Neural crest cell (in vitro differentiated cells): ENCODE measurements around the gene LGR6. TPM values are rescaled to one million over a fixed set of nuclear protein-coding genes. Genes with fewer than 3 reads are reported as not detected.

Source experiments
- DNase-seq: peaks from one replicate; pipeline ENCODE4 v3.0.0; 2021; ENCODE audit warnings: low read depth, mixed read lengths, low spot score
- H3K27ac Mint-ChIP-seq: one replicate; pipeline ENCODE4 v1.8.0; 2021; ENCODE audit warnings: mild to moderate bottlenecking, mixed read lengths; ENCODE audit not compliant: unreplicated experiment
- H3K27me3 Mint-ChIP-seq: 2 replicates; pipeline ENCODE4 v1.8.0; 2021; ENCODE audit warnings: low read depth, mild to moderate bottlenecking, mixed read lengths
- H3K36me3 Mint-ChIP-seq: 2 replicates; pipeline ENCODE4 v1.8.0; 2021; ENCODE audit warnings: low read depth, mild to moderate bottlenecking, mixed read lengths
- H3K4me1 Mint-ChIP-seq: 2 replicates; pipeline ENCODE4 v1.8.0; 2021; ENCODE audit warnings: mixed read lengths
- H3K4me3 Mint-ChIP-seq: one replicate; pipeline ENCODE4 v1.8.0; 2021; ENCODE audit warnings: mild to moderate bottlenecking, mixed read lengths
- H3K9me3 Mint-ChIP-seq: 2 replicates; pipeline ENCODE4 v1.8.0; 2021; ENCODE audit warnings: mixed read lengths
- CTCF ChIP-seq: fragments of 200-600 bp; sonication (generic); conservative IDR thresholded peaks from 2 replicates; pipeline ENCODE4 v1.5.0; 2021; ENCODE audit warnings: antibody characterized with exemption, mild to moderate bottlenecking
- total RNA-seq: library from RNA; stranded (reverse); gene quantifications from 2 replicates; pipeline ENCODE4 v1.2.1, GENCODE V29; 2021

LGR6 gene
- total RNA-seq, 1 donor from 2014 or later, result 0.16 TPM

DNA sequence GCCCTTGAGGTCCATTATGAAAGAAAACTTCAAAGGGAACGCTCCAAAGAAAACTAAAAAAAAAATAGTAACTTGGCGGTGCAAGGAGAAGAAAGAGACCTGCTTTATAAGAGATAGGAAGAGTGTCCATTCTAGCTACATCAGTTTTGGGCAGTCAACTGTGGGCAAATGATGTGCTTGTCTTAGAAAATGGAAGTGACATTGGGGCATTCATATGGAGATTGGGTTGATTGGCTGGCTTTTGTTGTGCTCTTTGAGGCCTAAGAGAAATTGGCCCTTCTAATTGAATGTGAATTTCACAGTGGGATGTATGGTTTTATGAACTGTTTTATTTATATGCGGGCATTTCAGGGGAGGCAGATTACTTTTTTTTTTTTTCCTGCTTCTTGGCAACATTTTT lies 168.1 kb downstream of the LGR6 start:
- Mint-ChIP-seq H3K4me3 (no peak overlapping the region), H3K27me3 (no peaks in the 10 kb centered on the region), H3K9me3 (peaks cover 3% of the 10 kb centered on the region), H3K36me3 (no peaks in the 10 kb centered on the region), H3K4me1 (peaks cover 16% of the 10 kb centered on the region), H3K27ac (no peak overlapping the region)
- DNase-seq, result no peak
- TF ChIP-seq CTCF, result no peak

DNA sequence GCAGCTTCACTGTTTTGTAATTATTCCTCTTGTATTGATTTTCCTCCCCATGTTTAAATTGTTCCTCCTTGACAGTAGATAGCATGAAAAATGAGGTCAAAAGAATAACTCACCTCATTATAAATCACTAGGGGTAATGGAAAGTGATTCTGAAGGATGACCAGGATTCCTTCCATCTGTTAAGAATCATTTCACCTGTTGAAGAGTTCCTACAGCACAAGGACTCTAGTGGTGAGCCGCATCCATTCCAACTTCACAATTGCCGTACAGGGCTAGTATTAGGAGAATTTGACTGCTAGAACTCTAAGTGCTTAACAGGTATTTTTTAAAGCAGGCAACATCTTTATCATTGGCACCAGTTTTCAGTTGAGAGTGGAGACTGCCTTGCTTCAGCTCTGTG lies 168.6 kb downstream of the LGR6 start:
- no peak for DNase-seq
- no peak for TF ChIP-seq CTCF
- Mint-ChIP-seq H3K4me1 (peaks cover 16% of the 10 kb centered on the region), H3K27ac (no peak overlapping the region), H3K27me3 (no peaks in the 10 kb centered on the region), H3K4me3 (no peak overlapping the region), H3K9me3 (peaks cover 3% of the 10 kb centered on the region), H3K36me3 (no peaks in the 10 kb centered on the region)

- Mint-ChIP-seq H3K27me3 (no peaks in the 10 kb centered on the region), H3K36me3 (no peaks in the 10 kb centered on the region), H3K4me1 (peaks cover 12% of the 10 kb centered on the region), H3K9me3 (peaks cover 3% of the 10 kb centered on the region), H3K4me3 (no peak overlapping the region), H3K27ac (no peak overlapping the region)
- DNase-seq, result no peak
- TF ChIP-seq CTCF, result no peak
These were observed 171.7 kb downstream of the LGR6 start for GRCh38 chr1:202365092-202365815.

DNA sequence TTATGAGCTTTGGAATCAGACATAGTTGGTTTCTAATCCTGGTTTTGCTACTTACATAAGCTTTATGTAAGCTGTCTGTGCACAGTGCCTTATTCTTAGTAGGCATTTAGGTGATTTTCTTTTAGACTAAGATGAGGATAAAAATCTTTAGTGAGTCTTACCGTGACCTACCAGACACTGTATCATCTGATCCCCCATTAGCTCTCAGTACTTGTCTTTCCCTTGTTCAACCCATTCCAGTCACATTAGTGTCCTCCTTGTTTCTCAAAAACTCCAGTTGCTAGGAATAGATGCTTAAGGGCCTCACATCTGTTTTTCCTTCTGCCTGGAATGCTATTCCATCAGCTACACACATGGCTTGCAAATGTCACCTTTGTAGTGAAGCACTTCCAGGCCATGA lies 173.7 kb downstream of the LGR6 start:
- H3K9me3 Mint-ChIP-seq, result peaks cover 3% of the 10 kb centered on the region
- H3K36me3 Mint-ChIP-seq, result no peaks in the 10 kb centered on the region
- H3K27me3 Mint-ChIP-seq, result no peaks in the 10 kb centered on the region
- H3K27ac Mint-ChIP-seq, result no peak overlapping the region
- peaks cover under 1% of the 10 kb centered on the region for H3K4me1 Mint-ChIP-seq
- no peak for DNase-seq
- H3K4me3 Mint-ChIP-seq, result no peak overlapping the region
- no peak for TF ChIP-seq CTCF

Other genes with a start within 250 kb of the LGR6 start
- gene LMOD1, start 247.3 kb upstream of the LGR6 start, total RNA-seq, result 0.19 and 0.39 TPM in 2 replicates
- gene TIMM17A, start 238.3 kb upstream of the LGR6 start, total RNA-seq, result 59.6 and 63.9 TPM in 2 replicates
- gene RNPEP, start 211.2 kb upstream of the LGR6 start, total RNA-seq, result 47.7 and 50.8 TPM in 2 replicates
- 0.19 and 0.55 TPM in 2 replicates for gene ELF3, start 183.2 kb upstream of the LGR6 start, total RNA-seq
- gene GPR37L1, start 70.9 kb upstream of the LGR6 start, total RNA-seq, result 0.05 TPM in 1 of 2 replicates, not detected in the other
- gene ARL8A, start 49.1 kb upstream of the LGR6 start, total RNA-seq, result 50.9 and 57.3 TPM in 2 replicates
- not detected in 2 replicates for gene PTPN7, start 33.2 kb upstream of the LGR6 start, total RNA-seq
- 69.3 and 71.7 TPM in 2 replicates for gene UBE2T, start 148.1 kb downstream of the LGR6 start, total RNA-seq
- 18.2 and 18.5 TPM in 2 replicates for gene PPP1R12B, start 154.9 kb downstream of the LGR6 start, total RNA-seq